GM12878 (cell line): ENCODE results near the gene FAR1. TPM values are rescaled to one million over a fixed set of nuclear protein-coding genes. Genes with fewer than 3 reads are reported as not detected.

ENCODE experiments used
- ATAC-seq: fragments of 200-7000 bp; cut with Tn5 transposase; 3 replicates; pipeline ENCODE4 v1.9.1; 2020; ENCODE audit warnings: mild to moderate bottlenecking, moderate library complexity
- BruUV-seq: library from RNA; stranded (reverse); fragments of 400-500 nt; replicated peaks from 2 replicates; lab custom pipeline; 2021; lab: Mats Ljungman, UMichigan
- CTCF ChIA-PET: fragments of 300-600 bp; sonication (Branson Sonifier 250); formaldehyde crosslinking; extraction: SDS; loops from one replicate; lab custom pipeline; 2021; ENCODE audit warnings: inconsistent platforms; lab: Yijun Ruan, JAX
- POLR2A ChIA-PET: fragments of 350-600 bp; formaldehyde crosslinking; extraction: SDS; loops from one replicate; lab custom pipeline; 2021; ENCODE audit warnings: inconsistent platforms; lab: Charles Lee
- RAD21 ChIA-PET: fragments of 300-600 bp; sonication (Branson Sonifier 250); formaldehyde crosslinking; loops from one replicate; lab custom pipeline; 2023; ENCODE audit warnings: antibody characterized with exemption; ENCODE audit not compliant: unreplicated experiment; lab: Charles Lee
- SMC1A ChIA-PET: fragments of 300-600 bp; sonication (Branson Sonifier 250); formaldehyde crosslinking; loops from one replicate; lab custom pipeline; 2023; ENCODE audit not compliant: unreplicated experiment, uncharacterized antibody; lab: Charles Lee
- DNase-seq: peaks from one replicate; pipeline ENCODE4 v3.0.0-alpha.2; 2011; ENCODE audit warnings: low read depth, low spot score
- FAIRE-seq: peaks from 3 replicates; lab custom pipeline; 2011; peaks lifted over from hg19 to GRCh38; lab: Jason Lieb, UNC
- H2AFZ ChIP-seq: 2 replicates; pipeline ENCODE4 v1.6.0; 2011; ENCODE audit warnings: low read depth, low read length, control low read depth; ENCODE audit not compliant: control insufficient read depth
- H3K27ac ChIP-seq: 2 replicates; pipeline ENCODE4 v1.5.1; 2011; ENCODE audit warnings: control low read depth; ENCODE audit not compliant: control insufficient read depth, insufficient read depth
- H3K27me3 ChIP-seq, 2 experiments: replicated peaks in 1 of 2; 2 replicates each; pipeline versions ENCODE4 v1.6.0 to v1.6.1; 2011; ENCODE audit warnings: low read length in 1 of 2; ENCODE audit not compliant: control insufficient read depth in 2 of 2, insufficient read depth in 2 of 2
- H3K36me3 ChIP-seq, 2 experiments: 2 replicates each; pipeline ENCODE4 v1.5.1; 2011; ENCODE audit warnings: low read length in 1 of 2; ENCODE audit not compliant: control insufficient read depth in 2 of 2, insufficient read depth in 2 of 2
- H3K4me1 ChIP-seq: 2 replicates; pipeline ENCODE4 v1.6.1; 2011; ENCODE audit warnings: mild to moderate bottlenecking, low read length, moderate library complexity, mixed read lengths; ENCODE audit not compliant: control insufficient read depth, insufficient read depth
- H3K4me2 ChIP-seq: 2 replicates; pipeline ENCODE4 v1.6.0; 2011; ENCODE audit warnings: control low read depth; ENCODE audit not compliant: control insufficient read depth, insufficient read depth
- H3K4me3 ChIP-seq: fragments of 200-600 bp; sonication (generic); 2 replicates; pipeline ENCODE4 v1.5.1; 2016
- H3K79me2 ChIP-seq: 2 replicates; pipeline ENCODE4 v1.6.0; 2011; ENCODE audit warnings: low read length; ENCODE audit not compliant: control insufficient read depth, insufficient read depth
- H3K9ac ChIP-seq: 2 replicates; pipeline ENCODE4 v1.8.0; 2011; ENCODE audit warnings: low read length, control low read depth, mixed read lengths; ENCODE audit not compliant: control insufficient read depth, insufficient read depth
- H3K9me3 ChIP-seq: replicated peaks from 3 replicates; pipeline ENCODE4 v1.5.1; 2011; ENCODE audit warnings: mild to moderate bottlenecking, low read length; ENCODE audit not compliant: control insufficient read depth, insufficient read depth
- H4K20me1 ChIP-seq: 2 replicates; pipeline ENCODE4 v1.6.0; 2011; ENCODE audit not compliant: control insufficient read depth, insufficient read depth
- BACH1 ChIP-seq: fragments of 450-650 bp; IDR thresholded peaks from 2 replicates; pipeline ENCODE4 v1.6.1; 2017; ENCODE audit warnings: mild to moderate bottlenecking, borderline replicate concordance
- FOXK2 ChIP-seq: fragments of 450-650 bp; IDR thresholded peaks from 2 replicates; pipeline ENCODE4 v1.6.1; 2017; ENCODE audit warnings: mild to moderate bottlenecking, moderate library complexity
- NR2C2 ChIP-seq: IDR thresholded peaks from 2 replicates; pipeline ENCODE4 v1.6.1; 2011; ENCODE audit warnings: borderline replicate concordance, low read depth; ENCODE audit not compliant: control insufficient read depth, insufficient read length
- PAX5 ChIP-seq: IDR thresholded peaks from 2 replicates; pipeline ENCODE4 v1.6.1; 2011; ENCODE audit warnings: low read depth, low read length, borderline replicate concordance
- PML ChIP-seq: IDR thresholded peaks from 2 replicates; pipeline ENCODE4 v1.6.1; 2012; ENCODE audit warnings: low read length, inconsistent platforms
- POU2F2 ChIP-seq: IDR thresholded peaks from 3 replicates; pipeline ENCODE4 v1.6.1; 2011; ENCODE audit warnings: low read depth, mild to moderate bottlenecking, low read length, borderline replicate concordance
- RAD21 ChIP-seq: IDR thresholded peaks from 2 replicates; pipeline ENCODE4 v1.6.1; 2011; ENCODE audit warnings: mild to moderate bottlenecking, low read depth, low read length, moderate library complexity; ENCODE audit not compliant: insufficient read depth
- RFX5 ChIP-seq: IDR thresholded peaks from 2 replicates; pipeline ENCODE4 v1.6.1; 2011; ENCODE audit warnings: low read depth, low read length, improper control_type of control experiment
- SP1 ChIP-seq: IDR thresholded peaks from one replicate; pipeline ENCODE4 v1.6.1; 2011; ENCODE audit warnings: low read depth, low read length
- SPI1 ChIP-seq: IDR thresholded peaks from 2 replicates; pipeline ENCODE4 v1.6.1; 2011; ENCODE audit warnings: low read depth, mild to moderate bottlenecking, low read length, moderate library complexity, borderline replicate concordance; ENCODE audit not compliant: insufficient read depth
- STAT3 ChIP-seq: IDR thresholded peaks from 2 replicates; pipeline ENCODE4 v1.6.1; 2011; ENCODE audit warnings: low read depth, low read length, improper control_type of control experiment
- TCF3 ChIP-seq: IDR thresholded peaks from 2 replicates; pipeline ENCODE4 v1.6.1; 2012; ENCODE audit warnings: low read depth, mild to moderate bottlenecking, low read length, borderline replicate concordance; ENCODE audit not compliant: insufficient read depth
- YBX1 ChIP-seq: fragments of 450-650 bp; IDR thresholded peaks from 2 replicates; pipeline ENCODE4 v1.6.1; 2016; ENCODE audit warnings: antibody characterized with exemption
- WGBS: methylation state at CpG from one replicate; pipeline ENCODE4 v1.1.6; 2016; ENCODE audit warnings: low lambda C conversion rate; ENCODE audit not compliant: insufficient replicate concordance, insufficient coverage; ENCODE audit errors: missing lambda C conversion rate; 5-methylcytosine and 5-hydroxymethylcytosine counted together
- in situ Hi-C: fragments of 300-500 bp; cut with MboI; formaldehyde crosslinking; loops from 9 replicates; pipeline ENCODE4 v1.14.3; 2018; ENCODE audit warnings: mixed read lengths
- intact Hi-C: fragments of 100-400 bp; cut with micrococcal nuclease; formaldehyde crosslinking; loops from one replicate; pipeline ENCODE4 v1.14.2; 2022; ENCODE audit not compliant: unreplicated experiment
- polyA plus RNA-seq, 11 experiments: library from polyadenylated mRNA; depleted of rRNA in 4 of 11; unstranded in 6 of 11; stranded (reverse) in 5 of 11; fragments of >200 nt; fragmentation: Nextera tagmentation in 4 of 11; fragmentation: Illumina TruSeq in 1 of 11; extraction: Ambion mirVana in 4 of 11; extraction: Trizol in 1 of 11; gene quantifications; 1 replicate in 1 of 11; 2 replicates in 10 of 11; pipeline versions ENCODE4 v1.2.1 to v1.2.3, GENCODE V29; 2011 to 2016; ENCODE audit warnings: inconsistent platforms in 2 of 11, missing spikeins in 2 of 11, low read depth in 1 of 11
- total RNA-seq, 4 experiments: library from RNA; depleted of rRNA in 3 of 4; stranded (reverse); fragments of >200 nt in 3 of 4; fragmentation: Illumina TruSeq in 1 of 4; extraction: Trizol in 1 of 4; gene quantifications; 2 replicates each; pipeline versions ENCODE4 v1.2.1 to v1.2.3, GENCODE V29; 2013 to 2021
- TF ChIP-seq, protein P1 (sequence below): IDR thresholded peaks from 2 replicates; pipeline ENCODE4 v1.6.1; 2011; ENCODE audit warnings: borderline replicate concordance, low read depth, mild to moderate bottlenecking, moderate library complexity, low read length; ENCODE audit not compliant: insufficient read depth, poor library complexity, severe bottlenecking
- TF ChIP-seq, protein P2 (sequence below): fragments of 450-650 bp; IDR thresholded peaks from 2 replicates; pipeline ENCODE4 v1.6.1; 2017; ENCODE audit warnings: mild to moderate bottlenecking, moderate library complexity
- TF ChIP-seq, protein P3 (sequence below): fragments of 450-650 bp; formaldehyde crosslinking; IDR thresholded peaks from 2 replicates; pipeline ENCODE4 v1.4.0; 2020; ENCODE audit warnings: mild to moderate bottlenecking, moderate library complexity

Gene FAR1
- total and polyA plus RNA-seq, 10 of the 15 experiments (the other 5 are each of a cell fraction or from before 2014, with no cell fraction given), result 10.1 to 73.9 (median 30.8) TPM

DNA sequence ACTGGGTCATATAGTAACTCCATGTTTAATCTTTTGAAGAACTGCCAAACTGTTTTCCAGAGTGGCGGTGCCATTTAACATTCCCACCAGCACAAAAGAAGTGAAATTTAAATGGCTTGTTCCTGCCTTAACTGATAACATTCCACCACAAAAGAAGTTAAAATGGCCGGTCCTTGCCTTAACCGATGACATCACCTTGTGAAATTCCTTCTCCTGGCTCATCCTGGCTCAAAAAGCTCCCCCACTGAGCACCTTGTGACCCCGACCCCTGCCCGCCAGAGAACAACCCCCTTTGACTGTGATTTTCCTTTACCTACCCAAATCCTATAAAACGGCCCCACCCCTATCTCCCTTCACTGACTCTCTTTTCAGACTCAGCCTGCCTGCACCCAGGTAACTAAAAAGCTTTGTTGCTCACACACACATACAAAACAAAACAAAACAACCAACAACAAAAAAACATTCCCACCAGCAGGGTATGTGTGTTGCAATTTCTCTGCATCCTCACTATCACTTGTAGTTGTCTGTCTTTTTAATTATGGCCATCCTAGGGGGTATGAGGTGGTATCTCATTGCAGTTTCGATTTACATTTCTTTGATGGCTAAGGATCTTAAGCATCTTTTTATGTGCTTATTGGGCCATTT lies 109.0 kb downstream of the FAR1 start:
- intact Hi-C loops, result no loop called here
- TF ChIP-seq RFX5 (no peak), RAD21 (no peak), POU2F2 (no peak), NR2C2 (no peak), YBX1 (no peak), PML (no peak), FOXK2 (no peak), SP1 (no peak), SPI1 (no peak), TCF3 (no peak), BACH1 (no peak), PAX5 (no peak), STAT3 (no peak)
- TF ChIP-seq, protein P1, sequence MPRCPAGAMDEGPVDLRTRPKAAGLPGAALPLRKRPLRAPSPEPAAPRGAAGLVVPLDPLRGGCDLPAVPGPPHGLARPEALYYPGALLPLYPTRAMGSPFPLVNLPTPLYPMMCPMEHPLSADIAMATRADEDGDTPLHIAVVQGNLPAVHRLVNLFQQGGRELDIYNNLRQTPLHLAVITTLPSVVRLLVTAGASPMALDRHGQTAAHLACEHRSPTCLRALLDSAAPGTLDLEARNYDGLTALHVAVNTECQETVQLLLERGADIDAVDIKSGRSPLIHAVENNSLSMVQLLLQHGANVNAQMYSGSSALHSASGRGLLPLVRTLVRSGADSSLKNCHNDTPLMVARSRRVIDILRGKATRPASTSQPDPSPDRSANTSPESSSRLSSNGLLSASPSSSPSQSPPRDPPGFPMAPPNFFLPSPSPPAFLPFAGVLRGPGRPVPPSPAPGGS, result no peak
- TF ChIP-seq, protein P2, sequence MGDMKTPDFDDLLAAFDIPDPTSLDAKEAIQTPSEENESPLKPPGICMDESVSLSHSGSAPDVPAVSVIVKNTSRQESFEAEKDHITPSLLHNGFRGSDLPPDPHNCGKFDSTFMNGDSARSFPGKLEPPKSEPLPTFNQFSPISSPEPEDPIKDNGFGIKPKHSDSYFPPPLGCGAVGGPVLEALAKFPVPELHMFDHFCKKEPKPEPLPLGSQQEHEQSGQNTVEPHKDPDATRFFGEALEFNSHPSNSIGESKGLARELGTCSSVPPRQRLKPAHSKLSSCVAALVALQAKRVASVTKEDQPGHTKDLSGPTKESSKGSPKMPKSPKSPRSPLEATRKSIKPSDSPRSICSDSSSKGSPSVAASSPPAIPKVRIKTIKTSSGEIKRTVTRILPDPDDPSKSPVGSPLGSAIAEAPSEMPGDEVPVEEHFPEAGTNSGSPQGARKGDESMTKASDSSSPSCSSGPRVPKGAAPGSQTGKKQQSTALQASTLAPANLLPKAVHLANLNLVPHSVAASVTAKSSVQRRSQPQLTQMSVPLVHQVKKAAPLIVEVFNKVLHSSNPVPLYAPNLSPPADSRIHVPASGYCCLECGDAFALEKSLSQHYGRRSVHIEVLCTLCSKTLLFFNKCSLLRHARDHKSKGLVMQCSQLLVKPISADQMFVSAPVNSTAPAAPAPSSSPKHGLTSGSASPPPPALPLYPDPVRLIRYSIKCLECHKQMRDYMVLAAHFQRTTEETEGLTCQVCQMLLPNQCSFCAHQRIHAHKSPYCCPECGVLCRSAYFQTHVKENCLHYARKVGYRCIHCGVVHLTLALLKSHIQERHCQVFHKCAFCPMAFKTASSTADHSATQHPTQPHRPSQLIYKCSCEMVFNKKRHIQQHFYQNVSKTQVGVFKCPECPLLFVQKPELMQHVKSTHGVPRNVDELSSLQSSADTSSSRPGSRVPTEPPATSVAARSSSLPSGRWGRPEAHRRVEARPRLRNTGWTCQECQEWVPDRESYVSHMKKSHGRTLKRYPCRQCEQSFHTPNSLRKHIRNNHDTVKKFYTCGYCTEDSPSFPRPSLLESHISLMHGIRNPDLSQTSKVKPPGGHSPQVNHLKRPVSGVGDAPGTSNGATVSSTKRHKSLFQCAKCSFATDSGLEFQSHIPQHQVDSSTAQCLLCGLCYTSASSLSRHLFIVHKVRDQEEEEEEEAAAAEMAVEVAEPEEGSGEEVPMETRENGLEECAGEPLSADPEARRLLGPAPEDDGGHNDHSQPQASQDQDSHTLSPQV, result no peak
- TF ChIP-seq, protein P3, sequence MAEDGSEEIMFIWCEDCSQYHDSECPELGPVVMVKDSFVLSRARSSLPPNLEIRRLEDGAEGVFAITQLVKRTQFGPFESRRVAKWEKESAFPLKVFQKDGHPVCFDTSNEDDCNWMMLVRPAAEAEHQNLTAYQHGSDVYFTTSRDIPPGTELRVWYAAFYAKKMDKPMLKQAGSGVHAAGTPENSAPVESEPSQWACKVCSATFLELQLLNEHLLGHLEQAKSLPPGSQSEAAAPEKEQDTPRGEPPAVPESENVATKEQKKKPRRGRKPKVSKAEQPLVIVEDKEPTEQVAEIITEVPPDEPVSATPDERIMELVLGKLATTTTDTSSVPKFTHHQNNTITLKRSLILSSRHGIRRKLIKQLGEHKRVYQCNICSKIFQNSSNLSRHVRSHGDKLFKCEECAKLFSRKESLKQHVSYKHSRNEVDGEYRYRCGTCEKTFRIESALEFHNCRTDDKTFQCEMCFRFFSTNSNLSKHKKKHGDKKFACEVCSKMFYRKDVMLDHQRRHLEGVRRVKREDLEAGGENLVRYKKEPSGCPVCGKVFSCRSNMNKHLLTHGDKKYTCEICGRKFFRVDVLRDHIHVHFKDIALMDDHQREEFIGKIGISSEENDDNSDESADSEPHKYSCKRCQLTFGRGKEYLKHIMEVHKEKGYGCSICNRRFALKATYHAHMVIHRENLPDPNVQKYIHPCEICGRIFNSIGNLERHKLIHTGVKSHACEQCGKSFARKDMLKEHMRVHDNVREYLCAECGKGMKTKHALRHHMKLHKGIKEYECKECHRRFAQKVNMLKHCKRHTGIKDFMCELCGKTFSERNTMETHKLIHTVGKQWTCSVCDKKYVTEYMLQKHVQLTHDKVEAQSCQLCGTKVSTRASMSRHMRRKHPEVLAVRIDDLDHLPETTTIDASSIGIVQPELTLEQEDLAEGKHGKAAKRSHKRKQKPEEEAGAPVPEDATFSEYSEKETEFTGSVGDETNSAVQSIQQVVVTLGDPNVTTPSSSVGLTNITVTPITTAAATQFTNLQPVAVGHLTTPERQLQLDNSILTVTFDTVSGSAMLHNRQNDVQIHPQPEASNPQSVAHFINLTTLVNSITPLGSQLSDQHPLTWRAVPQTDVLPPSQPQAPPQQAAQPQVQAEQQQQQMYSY, result no peak

More for the DNA sequence above, 109.0 kb downstream of the FAR1 start:
- Histone ChIP-seq H3K4me1 (no peaks in the 10 kb centered on the region), H3K4me3 (no peak overlapping the region), H3K36me3 (no peaks in the 10 kb centered on the region), H4K20me1 (no peaks in the 10 kb centered on the region), H3K9ac (no peak overlapping the region), H2AFZ (no peak overlapping the region), H3K79me2 (no peaks in the 10 kb centered on the region), H3K9me3 (no peaks in the 10 kb centered on the region), H3K27me3 (no peaks in the 10 kb centered on the region), H3K27ac (no peak overlapping the region), H3K4me2 (no peak overlapping the region)
- RAD21 ChIA-PET, result no interaction called here
- POLR2A ChIA-PET, result no interaction called here
- DNase-seq (no peak), FAIRE-seq (no peak), ATAC-seq (no peak)
- BruUV-seq, result no TSS peak
- in situ Hi-C loops, result no loop called here
- SMC1A ChIA-PET, result no interaction called here
- CTCF ChIA-PET, result no interaction called here
- 20% methylated on average over 7 of the region's 7 CpGs for WGBS
